Body of pancreas (tissue), 4 donors: Measurements from ENCODE around the gene DUSP16.

Source experiments
- CTCF ChIP-seq, 7 experiments: fragments of 450-650 bp in 4 of 7; fragments of 200-600 bp in 3 of 7; sonication (generic) in 3 of 7; IDR thresholded peaks; one replicate each; pipeline ENCODE4 v1.5.1; 2016 to 2019; ENCODE audit warnings: antibody characterized with exemption in 7 of 7
- POLR2A ChIP-seq, 3 donors: fragments of 450-650 bp; IDR thresholded peaks; one replicate each; pipeline ENCODE4 v1.6.1; 2016; ENCODE audit warnings: antibody characterized with exemption in 3 of 3, mild to moderate bottlenecking in 2 of 3

DNA sequence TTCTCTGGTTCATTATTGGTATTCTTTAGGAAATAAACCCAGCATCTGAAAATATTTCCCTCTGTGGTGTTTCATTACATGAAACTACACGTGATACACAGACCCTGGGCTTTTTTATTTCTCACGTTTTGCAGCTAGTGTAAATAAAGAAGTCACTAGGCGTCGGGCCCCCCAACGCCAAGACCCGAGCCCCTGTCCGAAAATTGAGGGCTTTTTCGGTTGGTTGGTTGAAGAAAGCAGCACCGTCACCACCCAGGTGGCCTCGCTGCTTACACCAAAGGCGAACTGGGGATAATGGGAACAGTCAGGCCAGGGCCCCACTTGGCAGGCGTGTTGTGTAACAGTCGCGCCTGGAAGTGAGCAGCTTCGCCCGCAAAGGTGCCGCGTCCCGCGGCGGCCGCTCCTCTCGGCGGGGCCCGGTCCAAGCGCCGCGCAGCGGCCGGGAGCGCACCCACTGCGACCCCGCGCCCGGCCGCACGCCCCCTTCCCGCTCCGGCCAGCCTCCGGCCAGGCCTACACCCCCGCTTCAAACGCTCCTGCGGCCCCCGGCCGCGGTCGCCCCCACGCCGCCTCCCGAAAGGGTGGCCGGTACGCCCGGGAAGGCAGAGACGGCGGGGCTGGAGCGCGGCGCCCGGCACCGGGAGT, 1.2 kb downstream of the DUSP16 start:
- TF ChIP-seq CTCF (IDR thresholded peaks at IDR 0.05) (peak in 1 of 7 experiments; percentile 4), POLR2A (IDR thresholded peaks at IDR 0.05) (peak; percentile 70 to 82 (median 72))
